Measurements from ENCODE around the gene SFRP2. TPM values are rescaled to one million over a fixed set of nuclear protein-coding genes. Genes with fewer than 3 reads are reported as not detected.

SFRP2 gene, protein sequence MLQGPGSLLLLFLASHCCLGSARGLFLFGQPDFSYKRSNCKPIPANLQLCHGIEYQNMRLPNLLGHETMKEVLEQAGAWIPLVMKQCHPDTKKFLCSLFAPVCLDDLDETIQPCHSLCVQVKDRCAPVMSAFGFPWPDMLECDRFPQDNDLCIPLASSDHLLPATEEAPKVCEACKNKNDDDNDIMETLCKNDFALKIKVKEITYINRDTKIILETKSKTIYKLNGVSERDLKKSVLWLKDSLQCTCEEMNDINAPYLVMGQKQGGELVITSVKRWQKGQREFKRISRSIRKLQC
- not detected in 5 replicates for total RNA-seq (2022; extraction: Qiagen RNA extraction; ENCODE audit: low read depth)

DNA sequence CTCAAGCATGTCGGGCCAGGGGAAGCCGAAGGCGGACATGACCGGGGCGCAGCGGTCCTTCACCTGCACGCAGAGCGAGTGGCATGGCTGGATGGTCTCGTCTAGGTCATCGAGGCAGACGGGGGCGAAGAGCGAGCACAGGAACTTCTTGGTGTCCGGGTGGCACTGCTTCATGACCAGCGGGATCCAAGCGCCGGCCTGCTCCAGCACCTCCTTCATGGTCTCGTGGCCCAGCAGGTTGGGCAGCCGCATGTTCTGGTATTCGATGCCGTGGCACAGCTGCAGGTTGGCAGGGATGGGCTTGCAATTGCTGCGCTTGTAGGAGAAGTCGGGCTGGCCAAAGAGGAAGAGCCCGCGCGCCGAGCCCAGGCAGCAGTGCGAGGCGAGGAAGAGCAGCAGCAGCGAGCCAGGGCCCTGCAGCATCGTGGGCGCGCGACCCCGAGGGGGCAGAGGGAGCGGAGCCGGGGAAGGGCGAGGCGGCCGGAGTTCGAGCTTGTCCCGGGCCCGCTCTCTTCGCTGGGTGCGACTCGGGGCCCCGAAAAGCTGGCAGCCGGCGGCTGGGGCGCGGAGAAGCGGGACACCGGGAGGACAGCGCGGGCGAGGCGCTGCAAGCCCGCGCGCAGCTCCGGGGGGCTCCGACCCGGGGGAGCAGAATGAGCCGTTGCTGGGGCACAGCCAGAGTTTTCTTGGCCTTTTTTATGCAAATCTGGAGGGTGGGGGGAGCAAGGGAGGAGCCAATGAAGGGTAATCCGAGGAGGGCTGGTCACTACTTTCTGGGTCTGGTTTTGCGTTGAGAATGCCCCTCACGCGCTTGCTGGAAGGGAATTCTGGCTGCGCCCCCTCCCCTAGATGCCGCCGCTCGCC is at the start of gene SFRP2:
TSS of gene SFRP2 (minus strand) at position 671 of the 864 bp plus-strand sequence. CDS start at position 423, 248 bp downstream.

DNA sequence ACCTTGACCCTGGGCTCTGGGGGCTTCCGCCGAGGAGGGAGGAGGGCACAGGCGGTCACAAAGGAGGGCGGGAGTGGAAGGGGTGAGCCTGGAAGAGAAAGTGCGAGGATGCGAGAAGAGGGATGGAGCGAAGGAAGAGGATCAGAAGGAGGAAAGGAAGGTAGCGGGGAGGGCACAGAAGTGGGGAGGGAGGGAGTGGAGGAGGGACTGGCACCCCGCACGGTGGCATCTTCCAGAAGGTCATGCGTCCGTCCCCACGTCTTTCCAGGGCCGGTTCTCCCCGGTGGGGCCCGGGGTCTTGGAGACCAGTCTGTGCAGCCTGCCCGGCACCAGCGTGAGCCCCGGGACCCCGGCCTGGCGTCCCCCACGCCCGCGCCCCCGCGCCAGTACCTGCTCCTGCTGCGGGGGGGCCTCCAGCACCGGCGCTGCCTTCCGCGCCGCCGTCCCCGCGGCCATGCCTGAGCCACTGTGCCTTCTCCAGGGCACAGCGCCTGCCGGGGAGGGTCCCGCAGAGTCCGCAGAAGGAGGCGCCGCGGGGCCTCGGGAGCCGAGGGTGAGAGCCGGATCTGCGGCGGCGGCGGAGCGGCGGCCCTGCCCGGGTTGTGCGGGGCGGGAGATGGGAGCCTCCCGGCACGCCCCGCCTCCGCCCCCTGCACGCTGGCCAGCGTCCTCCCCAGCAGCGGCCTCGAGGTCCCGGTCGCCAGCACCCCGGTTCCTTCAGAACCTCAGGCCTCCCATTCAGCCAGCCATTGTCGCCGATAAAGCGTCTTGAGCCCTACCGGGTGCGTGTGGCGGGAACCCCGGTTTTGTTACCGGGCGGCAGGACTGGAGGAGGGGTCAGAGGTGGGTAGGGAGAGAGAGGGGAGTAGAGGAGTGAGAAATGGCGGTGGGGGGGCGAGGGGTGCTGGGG is 29.2 kb downstream of the SFRP2 start, which contains the start of gene RNF175:
TSS of gene RNF175 (minus strand) at position 618 of the 910 bp plus-strand sequence. CDS start at position 456, 162 bp downstream.

Other genes starting within 250 kb of the SFRP2 start
- 0.21 to 1.1 TPM (median 0.31 TPM) in 5 replicates for gene TLR2, start 104.8 kb downstream of the SFRP2 start, total RNA-seq (2022; extraction: Qiagen RNA extraction; ENCODE audit: low read depth)
- not detected in 5 replicates for gene RNF175, start 29.1 kb downstream of the SFRP2 start, total RNA-seq (2022; extraction: Qiagen RNA extraction; ENCODE audit: low read depth)